Activated naive CD8-positive, alpha-beta T cell treated with anti-CD3 and anti-CD28 coated beads, Interleukin-2, amount 50 U/mL, for 16 hours (primary cell): ENCODE results near the gene LZIC.

Experiments used
- DNase-seq: peaks from one replicate; pipeline ENCODE4 v3.0.0-alpha.2; 2020; ENCODE audit warnings: low read depth, low spot score

LZIC gene

GRCh38 chr1:9910423-9911178 is 32.6 kb downstream of the LZIC start:
- peak; percentile 100 for DNase-seq

GRCh38 chr1:9910076-9910422 is 33.1 kb downstream of the LZIC start, which contains the start of gene CTNNBIP1:
Gene CTNNBIP1, minus strand, starts transcription at chr1:9910269. Its CDS starts 38,205 bp downstream, at chr1:9872064.
- no peak for DNase-seq

- DNase-seq: no peak
Observed at GRCh38 chr1:9909234-9910046, 33.8 kb downstream of the LZIC start.

- DNase-seq: no peak
Observed at GRCh38 chr1:9908871-9909233, 34.3 kb downstream of the LZIC start.

GRCh38 chr1:9907441-9907840 is 35.8 kb downstream of the LZIC start:
- no peak for DNase-seq

DNA sequence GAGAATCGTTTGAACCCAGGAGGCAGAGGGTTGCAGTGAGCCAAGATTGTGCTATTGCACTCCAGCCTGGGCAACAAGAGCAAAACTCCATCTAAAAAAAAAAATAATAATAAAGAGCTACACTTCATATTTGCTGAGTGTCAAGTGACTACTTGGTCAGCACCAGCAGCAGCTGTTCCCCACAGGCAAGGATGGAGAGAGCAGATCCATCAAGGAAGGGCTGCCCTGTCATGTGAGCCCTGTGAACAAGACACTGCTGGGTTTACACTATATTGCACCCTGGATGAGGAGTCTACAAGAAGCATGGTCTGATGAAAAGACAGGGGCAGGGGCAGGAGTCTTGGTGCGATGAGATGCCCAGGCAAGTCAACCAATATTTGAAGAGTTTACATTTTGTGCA is 36.7 kb downstream of the LZIC start:
- no peak for DNase-seq

DNA sequence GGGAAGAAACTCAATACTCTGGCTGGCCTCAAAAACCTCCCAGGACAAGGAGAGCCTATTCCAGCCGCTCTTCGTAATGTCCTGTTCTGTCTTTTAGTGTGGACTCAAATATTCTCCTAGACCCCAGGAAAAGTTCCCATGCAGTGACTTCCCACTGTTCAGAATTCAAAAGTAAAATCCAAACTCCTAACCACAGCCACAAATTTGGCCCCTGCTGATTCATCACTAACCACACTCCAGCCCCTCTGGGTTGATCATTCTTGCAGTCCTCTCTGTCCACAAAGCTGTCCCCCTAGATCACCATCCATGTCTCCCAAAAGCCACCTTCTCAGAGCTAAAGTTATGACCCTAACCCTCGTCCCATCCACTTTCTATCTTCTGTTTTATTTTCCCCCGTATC is 38.2 kb downstream of the LZIC start:
- DNase-seq: no peak

DNA sequence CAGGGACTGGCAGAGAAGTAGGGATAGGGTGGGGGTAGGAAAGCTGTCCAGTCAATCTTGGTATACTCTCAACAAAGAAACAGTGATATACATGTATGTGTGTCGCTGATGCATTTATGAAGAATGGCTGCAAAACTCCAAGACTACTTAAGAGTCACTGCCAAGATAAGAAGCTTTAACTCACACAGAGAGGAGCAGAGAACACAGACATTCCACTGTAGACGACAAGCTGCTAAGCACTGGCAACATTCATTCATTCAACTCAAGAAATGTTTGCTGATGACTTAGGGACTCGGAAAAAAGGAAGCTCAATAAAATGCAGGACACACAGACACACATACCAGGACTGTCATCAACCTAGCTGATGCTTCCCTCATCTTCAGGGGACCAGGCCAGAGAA is 38.6 kb downstream of the LZIC start:
- DNase-seq: no peak

DNA sequence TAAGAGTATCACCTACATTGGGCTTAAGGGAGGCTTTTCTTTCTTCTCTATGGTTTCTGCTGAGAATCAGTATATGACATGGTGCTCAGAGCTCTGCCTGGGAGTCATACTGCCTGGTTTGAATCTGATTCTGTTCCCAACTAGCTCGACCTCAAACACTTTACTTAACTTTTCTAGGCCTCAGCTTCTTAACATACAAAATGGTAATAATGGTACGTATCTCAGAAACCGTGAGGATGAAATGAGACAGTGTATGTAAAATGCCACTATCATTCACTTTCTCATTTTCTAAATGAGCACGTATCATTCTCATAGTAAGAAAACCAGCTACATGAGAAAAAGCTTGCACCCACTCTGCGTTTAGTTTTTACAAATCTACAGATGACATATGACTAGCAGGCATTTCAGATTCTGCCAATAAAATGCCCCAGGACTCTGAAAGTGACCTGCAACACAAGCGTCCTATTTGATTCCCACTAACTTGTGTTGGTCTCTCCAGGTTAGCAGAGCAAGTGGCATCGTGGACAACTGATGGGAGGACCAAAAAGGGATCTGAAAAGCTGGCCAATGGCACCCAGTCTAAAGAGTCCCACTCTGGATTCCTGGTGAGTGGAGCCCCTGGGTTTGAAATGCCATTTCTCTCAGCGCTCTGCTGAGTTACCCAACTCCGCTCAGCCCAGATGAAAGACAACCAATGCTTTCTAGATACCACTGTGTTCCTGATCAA is 39.2 kb downstream of the LZIC start:
- DNase-seq: no peak

DNA sequence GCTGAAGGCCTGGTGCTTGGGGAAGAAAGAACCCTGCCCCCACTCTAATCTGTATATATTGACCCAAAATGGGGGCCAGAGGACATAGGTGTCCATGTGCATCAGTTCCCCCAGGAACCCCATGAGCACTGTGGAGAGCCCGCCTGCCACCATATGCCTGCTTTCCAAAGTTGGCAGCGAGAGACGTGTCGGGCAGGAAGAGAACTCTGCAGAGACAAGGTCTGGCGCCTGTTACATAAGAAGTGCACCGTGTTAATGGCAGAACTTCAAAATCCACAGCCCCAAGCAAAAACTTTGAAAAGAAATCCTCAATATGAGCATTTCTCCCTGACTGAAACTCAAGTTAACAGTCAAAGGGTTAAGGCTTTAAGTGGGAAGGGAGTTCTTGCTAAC is 41.1 kb downstream of the LZIC start:
- no peak for DNase-seq

DNA sequence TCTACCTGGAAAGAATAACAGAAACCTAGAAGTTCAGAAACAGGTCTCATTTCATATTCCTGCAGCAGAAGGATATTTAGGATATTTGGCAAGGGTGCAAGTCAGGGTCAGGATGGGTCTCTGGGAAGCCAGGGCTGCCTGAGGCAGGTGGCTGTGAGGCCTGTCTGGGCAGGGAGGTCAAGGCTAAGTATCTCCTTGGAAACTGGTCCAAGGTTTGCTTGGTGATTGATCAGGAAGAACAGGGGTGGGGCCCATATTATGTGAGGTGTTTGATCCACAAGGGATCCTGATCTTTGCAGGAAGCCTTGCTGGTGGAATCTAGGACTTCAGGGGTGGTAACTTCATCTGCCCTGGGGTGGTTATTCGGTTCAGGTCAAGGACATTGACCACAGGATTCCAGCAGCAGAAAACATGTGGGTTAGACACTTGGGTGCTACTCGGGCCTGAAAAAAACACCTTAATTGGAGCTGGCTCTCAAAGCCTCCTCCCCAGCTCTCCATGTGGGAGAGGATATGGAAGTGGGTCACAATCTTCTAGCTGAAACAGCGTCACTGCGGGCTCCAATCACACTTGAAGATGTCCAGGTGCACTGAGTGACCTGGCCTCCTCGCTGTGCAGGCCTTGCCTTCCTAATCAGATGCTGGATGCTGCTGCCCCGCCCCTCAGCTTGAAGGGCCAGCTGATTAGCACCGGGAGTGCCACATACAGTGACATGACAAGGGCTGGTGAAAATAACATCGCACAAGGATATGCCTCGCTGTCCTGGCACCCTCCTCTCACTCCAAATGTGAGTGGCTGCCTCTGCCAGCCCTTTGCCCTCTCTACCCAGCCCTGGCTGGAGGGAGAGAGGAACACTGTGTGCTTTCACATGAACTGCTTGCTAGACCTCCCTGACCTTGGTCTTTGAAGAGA is 41.8 kb downstream of the LZIC start:
- no peak for DNase-seq

DNA sequence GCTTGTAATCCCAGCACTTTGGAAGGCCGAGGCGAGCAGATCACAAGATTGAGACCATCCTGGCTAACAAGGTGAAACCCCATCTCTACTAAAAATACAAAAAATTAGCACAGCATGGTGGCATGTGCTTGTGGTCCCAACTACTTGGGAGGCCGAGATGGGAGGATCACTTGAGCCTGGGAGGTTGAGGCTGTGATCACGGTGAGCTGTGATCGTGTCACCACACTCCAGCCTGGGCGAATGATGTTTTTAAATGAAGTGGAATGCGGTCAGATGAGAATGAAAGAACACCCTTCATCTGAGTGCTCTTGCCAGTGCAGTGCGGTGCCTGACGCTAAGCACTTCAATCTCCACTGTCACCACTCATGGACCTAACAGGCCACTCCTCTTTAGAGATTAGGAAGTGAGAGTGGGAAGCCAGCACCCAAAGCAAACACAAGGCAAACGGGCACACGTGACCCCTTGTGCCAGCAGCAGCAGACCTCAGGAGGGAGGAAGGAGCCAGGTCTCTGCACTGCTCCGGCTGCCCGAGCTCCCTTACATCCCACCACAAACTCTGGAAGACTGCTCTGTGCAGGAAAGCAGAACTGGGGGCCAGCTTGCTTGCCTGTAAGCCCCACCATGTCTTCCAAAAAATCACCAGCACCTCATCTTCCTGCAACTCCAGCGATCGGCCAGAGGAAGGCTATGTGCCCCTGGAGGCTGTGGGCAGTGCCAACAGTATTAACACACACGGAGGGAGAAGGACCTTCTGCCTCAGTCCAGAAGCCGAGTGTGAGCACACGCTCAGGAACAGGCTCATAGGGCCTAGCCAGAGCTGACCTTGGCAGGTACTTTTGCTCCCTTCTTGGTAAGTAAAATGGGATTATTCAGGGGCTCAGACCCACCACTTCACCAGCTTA is 42.8 kb downstream of the LZIC start:
- no peak for DNase-seq

DNA sequence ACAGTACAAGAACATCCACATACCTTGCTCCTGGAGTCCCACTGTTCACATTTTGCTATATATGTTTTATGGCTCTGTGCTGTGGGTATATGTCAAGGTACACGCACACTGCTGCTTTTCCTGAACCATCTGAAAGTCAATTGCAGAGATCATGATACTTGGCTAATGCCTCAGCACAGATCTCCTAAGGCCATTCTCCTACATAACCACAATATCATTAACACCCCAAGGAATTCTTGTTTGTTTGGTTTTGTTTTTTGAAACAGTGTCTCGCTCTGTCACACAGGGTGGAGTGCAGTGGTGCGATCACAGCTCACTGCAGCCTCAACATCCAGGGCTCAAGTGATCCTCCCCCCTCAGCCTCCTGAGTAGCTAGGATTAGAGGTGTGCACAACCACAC is 49.1 kb downstream of the LZIC start:
- DNase-seq: no peak

GRCh38 chr1:9892563-9893528 is 50.3 kb downstream of the LZIC start:
- DNase-seq: no peak

- no peak for DNase-seq
Observed at GRCh38 chr1:9891207-9891606, 52.0 kb downstream of the LZIC start.

DNA sequence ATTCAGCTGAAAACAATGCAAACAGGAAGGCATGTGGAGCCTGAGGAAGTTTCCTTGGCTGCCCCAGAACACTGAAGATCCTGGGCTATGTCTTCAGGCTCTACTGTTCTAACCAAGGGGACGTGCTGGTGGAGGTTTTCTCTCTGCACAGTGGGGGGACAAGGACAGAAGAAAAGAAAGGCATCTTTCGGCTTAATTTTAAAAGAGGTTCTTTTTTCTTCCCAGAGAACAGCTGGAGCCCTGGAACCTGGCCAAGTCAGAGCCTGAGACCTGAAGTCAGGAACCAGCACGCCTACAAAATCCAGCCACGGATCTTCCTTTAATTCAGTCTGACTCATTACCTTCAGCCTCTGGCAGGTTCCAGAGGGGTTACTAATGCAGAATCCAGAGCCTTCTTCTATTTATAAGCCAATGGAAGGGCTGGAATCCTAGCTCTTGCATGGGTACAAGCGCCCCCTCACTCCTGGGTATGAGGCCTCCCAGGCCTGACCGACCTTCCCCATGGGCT is 52.9 kb downstream of the LZIC start:
- no peak for DNase-seq

DNA sequence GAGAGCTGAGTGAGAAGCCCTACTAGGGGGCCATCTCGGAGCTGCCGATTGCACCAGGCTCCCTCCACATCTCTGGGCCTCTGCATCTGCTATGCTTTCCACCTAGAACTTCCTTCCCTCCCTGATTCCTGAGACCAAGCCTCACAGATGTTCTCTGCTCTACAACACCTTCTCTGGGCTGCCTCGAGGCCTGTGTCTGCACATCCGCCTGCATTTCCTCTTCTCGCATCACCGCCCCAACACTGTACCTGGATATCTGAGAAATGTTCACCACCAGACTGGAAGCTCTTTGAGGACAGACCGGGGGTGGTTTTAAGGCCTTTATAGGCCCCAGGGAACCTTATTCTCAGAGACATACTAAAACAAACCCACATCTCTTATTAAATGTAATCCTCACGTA is 53.8 kb downstream of the LZIC start:
- no peak for DNase-seq

DNA sequence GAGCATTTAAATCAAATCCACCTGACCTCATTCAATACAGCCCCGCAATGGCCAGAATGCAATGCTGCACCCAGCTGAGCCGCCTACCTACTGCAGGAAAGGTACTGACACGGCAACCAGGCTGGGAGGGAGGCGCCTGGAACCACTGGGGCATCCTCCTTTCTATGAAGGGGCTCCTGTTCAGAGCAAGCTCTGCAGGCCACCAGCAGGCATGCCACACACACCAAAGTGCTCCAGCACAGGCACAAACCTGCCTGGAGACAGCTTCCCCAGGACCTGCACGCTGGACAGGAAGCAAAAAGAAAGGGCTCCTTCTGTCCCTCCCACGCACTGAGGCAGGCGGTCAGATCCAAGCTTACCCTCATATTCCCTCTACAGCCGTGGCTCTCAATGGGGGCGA is 54.3 kb downstream of the LZIC start:
- no peak for DNase-seq

DNA sequence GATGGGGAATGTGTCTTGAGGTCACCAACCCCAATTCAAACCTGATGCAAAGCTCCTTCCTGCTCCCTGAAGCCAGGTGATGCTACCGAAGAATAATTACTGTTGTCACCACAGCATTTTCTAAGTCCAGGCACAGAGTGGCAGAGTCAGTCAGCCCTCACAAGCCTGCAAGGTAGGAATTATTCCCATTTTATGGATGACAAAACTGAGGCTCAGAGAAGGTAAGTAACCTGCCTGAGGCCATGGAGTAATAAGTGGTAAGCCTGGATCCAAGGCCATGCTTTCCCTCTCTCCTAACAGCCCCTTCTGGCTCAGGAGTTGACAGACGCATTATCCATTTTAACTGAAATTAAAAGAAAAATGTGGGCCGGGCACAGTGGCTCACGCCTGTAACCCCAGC is 56.1 kb downstream of the LZIC start:
- DNase-seq: no peak
